HEK293 (cell line): ENCODE data around the gene AQR.

Source experiments
- CTCF ChIA-PET: fragments of 350-600 bp; formaldehyde crosslinking; extraction: SDS; loops from one replicate; lab custom pipeline; 2021; ENCODE audit warnings: antibody characterized with exemption; lab: Yijun Ruan, JAX
- POLR2A ChIA-PET: fragments of 300-600 bp; formaldehyde crosslinking; extraction: SDS; loops from one replicate; lab custom pipeline; 2020; ENCODE audit warnings: antibody characterized with exemption, inconsistent platforms; lab: Yijun Ruan, JAX
- H3K27ac ChIP-seq: fragments of 200-500 bp; sonication (Bioruptor generic); 2 replicates; pipeline ENCODE4 v1.5.1; 2014; ENCODE audit warnings: low read depth, low read length, control low read depth, inconsistent platforms; ENCODE audit errors: extremely low read depth
- H3K36me3 ChIP-seq, 2 experiments: fragments of 200-500 bp in 1 of 2; sonication (Bioruptor generic) in 1 of 2; 1 replicate in 1 of 2; 2 replicates in 1 of 2; pipeline ENCODE4 v1.5.1; 2014 to 2017; ENCODE audit warnings: inconsistent platforms in 2 of 2, low read length in 2 of 2; ENCODE audit not compliant: control insufficient read depth in 2 of 2, insufficient read depth in 1 of 2
- H3K4me1 ChIP-seq: fragments of 200-500 bp; sonication (Bioruptor generic); 2 replicates; pipeline ENCODE4 v1.5.1; 2014; ENCODE audit warnings: mild to moderate bottlenecking, low read length, inconsistent platforms; ENCODE audit not compliant: control insufficient read depth, insufficient read depth
- H3K4me3 ChIP-seq: 2 replicates; pipeline ENCODE4 v1.5.1; 2011; ENCODE audit warnings: low read depth, mild to moderate bottlenecking, control low read depth, low read length, moderate library complexity
- H3K9me3 ChIP-seq: fragments of 200-500 bp; sonication (Bioruptor generic); 2 replicates; pipeline ENCODE4 v1.5.1; 2014; ENCODE audit warnings: low read depth, low read length, inconsistent platforms; ENCODE audit not compliant: control insufficient read depth, insufficient read depth
- KLF1 ChIP-seq: fragments of 450-650 bp; formaldehyde crosslinking; IDR thresholded peaks from 2 replicates; pipeline ENCODE4 v1.5.1; 2016; ENCODE audit warnings: missing biosample characterization, missing genetic modification characterization
- KLF8 ChIP-seq: fragments of 450-650 bp; formaldehyde crosslinking; IDR thresholded peaks from 2 replicates; pipeline ENCODE4 v1.5.1; 2016; ENCODE audit warnings: missing biosample characterization, missing genetic modification characterization
- MZF1 ChIP-seq: fragments of 450-650 bp; formaldehyde crosslinking; IDR thresholded peaks from 2 replicates; pipeline ENCODE4 v1.5.1; 2017; ENCODE audit warnings: missing biosample characterization, missing genetic modification characterization, borderline replicate concordance
- SP2 ChIP-seq: fragments of 450-650 bp; formaldehyde crosslinking; IDR thresholded peaks from 2 replicates; pipeline ENCODE4 v1.5.1; 2016; ENCODE audit warnings: missing biosample characterization, missing genetic modification characterization
- SP3 ChIP-seq: fragments of 450-650 bp; formaldehyde crosslinking; IDR thresholded peaks from 2 replicates; pipeline ENCODE4 v1.5.1; 2016; ENCODE audit warnings: missing biosample characterization, missing genetic modification characterization
- SP7 ChIP-seq: fragments of 450-650 bp; formaldehyde crosslinking; IDR thresholded peaks from 2 replicates; pipeline ENCODE4 v1.5.1; 2016; ENCODE audit warnings: missing biosample characterization, missing genetic modification characterization
- ZBTB17 ChIP-seq: fragments of 450-650 bp; formaldehyde crosslinking; IDR thresholded peaks from 2 replicates; pipeline ENCODE4 v1.5.1; 2016; ENCODE audit warnings: missing biosample characterization, missing genetic modification characterization
- ZBTB26 ChIP-seq: fragments of 450-650 bp; formaldehyde crosslinking; optimal IDR thresholded peaks from 2 replicates; pipeline ENCODE3; 2016; ENCODE audit warnings: missing biosample characterization, mild to moderate bottlenecking, missing genetic modification characterization
- ZBTB44 ChIP-seq: fragments of 450-650 bp; IDR thresholded peaks from 2 replicates; pipeline ENCODE4 v1.5.1; 2018; ENCODE audit warnings: missing biosample characterization, mild to moderate bottlenecking, missing genetic modification characterization
- ZNF10 ChIP-seq: fragments of 450-650 bp; formaldehyde crosslinking; IDR thresholded peaks from 2 replicates; pipeline ENCODE4 v1.5.1; 2017; ENCODE audit warnings: missing biosample characterization, missing genetic modification characterization
- ZNF140 ChIP-seq: fragments of 450-650 bp; formaldehyde crosslinking; IDR thresholded peaks from 2 replicates; pipeline ENCODE4 v1.5.1; 2016; ENCODE audit warnings: missing biosample characterization, missing genetic modification characterization
- ZNF155 ChIP-seq: fragments of 450-650 bp; formaldehyde crosslinking; IDR thresholded peaks from 2 replicates; pipeline ENCODE4 v1.5.1; 2016; ENCODE audit warnings: missing biosample characterization, missing genetic modification characterization
- ZNF2 ChIP-seq: fragments of 450-650 bp; formaldehyde crosslinking; IDR thresholded peaks from 2 replicates; pipeline ENCODE4 v1.5.1; 2016; ENCODE audit warnings: missing biosample characterization, missing genetic modification characterization
- ZNF211 ChIP-seq: fragments of 450-650 bp; formaldehyde crosslinking; IDR thresholded peaks from 2 replicates; pipeline ENCODE4 v1.5.1; 2016; ENCODE audit warnings: low read depth, missing biosample characterization, missing genetic modification characterization
- ZNF350 ChIP-seq: fragments of 450-650 bp; formaldehyde crosslinking; IDR thresholded peaks from 2 replicates; pipeline ENCODE4 v1.5.0; 2017; ENCODE audit warnings: missing biosample characterization, mild to moderate bottlenecking, missing genetic modification characterization
- ZNF394 ChIP-seq: fragments of 450-650 bp; formaldehyde crosslinking; IDR thresholded peaks from 2 replicates; pipeline ENCODE4 v1.5.1; 2016; ENCODE audit warnings: missing biosample characterization, missing genetic modification characterization, mild to moderate bottlenecking, moderate library complexity, borderline replicate concordance
- ZNF518A ChIP-seq: fragments of 450-650 bp; formaldehyde crosslinking; conservative IDR thresholded peaks from 2 replicates; pipeline ENCODE4 v1.5.1; 2016; ENCODE audit warnings: low read depth, missing biosample characterization, missing genetic modification characterization
- ZNF561 ChIP-seq: fragments of 450-650 bp; IDR thresholded peaks from 2 replicates; pipeline ENCODE4 v1.5.1; 2018; ENCODE audit warnings: missing biosample characterization, missing genetic modification characterization, borderline replicate concordance
- ZNF600 ChIP-seq: fragments of 450-650 bp; formaldehyde crosslinking; IDR thresholded peaks from 2 replicates; pipeline ENCODE4 v1.5.1; 2016; ENCODE audit warnings: missing biosample characterization, missing genetic modification characterization
- ZNF610 ChIP-seq: fragments of 450-650 bp; formaldehyde crosslinking; IDR thresholded peaks from 2 replicates; pipeline ENCODE4 v1.5.1; 2016; ENCODE audit warnings: missing biosample characterization, missing genetic modification characterization, borderline replicate concordance
- ZNF623 ChIP-seq: fragments of 450-650 bp; formaldehyde crosslinking; IDR thresholded peaks from 2 replicates; pipeline ENCODE4 v1.5.1; 2016; ENCODE audit warnings: missing biosample characterization, missing genetic modification characterization
- ZNF629 ChIP-seq: fragments of 450-650 bp; formaldehyde crosslinking; IDR thresholded peaks from 2 replicates; pipeline ENCODE4 v1.5.1; 2017; ENCODE audit warnings: missing biosample characterization, missing genetic modification characterization
- ZNF654 ChIP-seq: fragments of 450-650 bp; formaldehyde crosslinking; IDR thresholded peaks from 2 replicates; pipeline ENCODE4 v1.5.1; 2016; ENCODE audit warnings: low read depth, missing biosample characterization, missing genetic modification characterization
- ZNF747 ChIP-seq: fragments of 450-650 bp; formaldehyde crosslinking; IDR thresholded peaks from 2 replicates; pipeline ENCODE4 v1.5.1; 2016; ENCODE audit warnings: missing biosample characterization, missing genetic modification characterization
- ZNF76 ChIP-seq: fragments of 450-650 bp; formaldehyde crosslinking; IDR thresholded peaks from 2 replicates; pipeline ENCODE4; 2016; ENCODE audit warnings: low read depth, missing biosample characterization, missing genetic modification characterization, borderline replicate concordance
- ZNF843 ChIP-seq: fragments of 450-650 bp; formaldehyde crosslinking; IDR thresholded peaks from 2 replicates; pipeline ENCODE4 v1.5.1; 2016; ENCODE audit warnings: missing biosample characterization, missing genetic modification characterization
- ZSCAN30 ChIP-seq: fragments of 450-650 bp; IDR thresholded peaks from 2 replicates; pipeline ENCODE4 v1.5.1; 2018; ENCODE audit warnings: missing biosample characterization, mild to moderate bottlenecking, missing genetic modification characterization, moderate library complexity
- TF ChIP-seq, protein P1 (sequence below): fragments of 450-650 bp; formaldehyde crosslinking; IDR thresholded peaks from 2 replicates; pipeline ENCODE4 v1.5.1; 2016; ENCODE audit warnings: missing biosample characterization, missing genetic modification characterization

AQR gene

DNA sequence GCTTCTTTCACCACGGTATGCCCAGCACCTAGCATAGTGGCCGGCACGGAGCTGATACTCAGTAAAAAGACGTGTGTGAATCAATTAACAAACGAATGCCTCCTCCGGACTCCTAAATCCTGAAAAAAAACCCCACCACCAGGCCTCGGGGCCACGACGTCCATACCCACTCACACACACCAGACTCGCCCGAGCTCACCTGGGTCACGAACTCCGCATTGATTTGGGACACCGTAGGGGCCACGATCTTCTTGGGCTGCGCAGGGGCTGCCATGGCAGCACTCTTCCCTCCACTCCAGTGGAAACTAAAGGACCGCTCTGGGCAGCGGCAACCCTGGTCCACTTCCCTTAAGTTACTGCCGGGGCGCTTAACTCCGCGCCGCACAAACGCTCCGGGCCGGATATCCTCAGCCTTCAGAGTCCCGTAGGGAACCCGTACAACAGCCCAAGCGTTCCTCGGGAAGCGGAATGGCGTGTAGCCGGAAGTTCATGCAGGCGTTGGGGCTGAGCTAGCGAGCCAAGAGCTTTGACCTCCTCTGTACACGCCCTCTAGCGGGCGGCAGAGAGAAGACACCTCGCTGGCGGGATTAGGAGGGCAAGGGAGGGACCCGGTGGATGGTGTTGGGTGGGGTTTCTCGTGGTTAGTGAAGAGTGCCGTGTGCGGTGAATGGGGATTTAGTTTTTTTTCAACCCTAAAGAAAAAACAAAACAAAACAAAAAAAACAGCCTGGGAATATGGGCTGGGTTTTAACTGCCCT lies at the start of gene AQR:
TSS of gene AQR (minus strand) at position 403 of the 758 bp plus-strand sequence. CDS start at position 274, 129 bp downstream.
- H3K36me3 ChIP-seq = peaks cover 0 to 4% of the 10 kb centered on the region in 2 experiments; a peak in 1 of 3 replicates
- H3K4me3 ChIP-seq = peak within 1 kb of the TSS; percentile 97
- H3K9me3 ChIP-seq = no peaks in the 10 kb centered on the region
- H3K27ac ChIP-seq = peak within 1 kb of the TSS; percentile 10
- no peaks in the 10 kb centered on the region for H3K4me1 ChIP-seq
- POLR2A ChIA-PET = interaction anchor here (0.6 to 3.1 kb wide), 10 partner anchors 11 to 1769 kb away, joined by 3 to 51 read pairs (median 5); partner anchors contain the start of gene ZNF770
- CTCF ChIA-PET = interaction anchor here (0.6 to 1.1 kb wide), 4 partner anchors 16 to 1944 kb away, joined by 3 read pairs; partner anchors contain the start of gene ZNF770
- TF ChIP-seq ZBTB44 (tag by site-specific recombination) (no peak), KLF1 (tag by site-specific recombination) (peak; percentile 30; the same call in 1 of the 2 replicates), ZNF350 (tag by site-specific recombination) (no peak), ZNF654 (tag by site-specific recombination) (peak; percentile 34; the same call in 1 of the 2 replicates), ZBTB26 (peak; percentile 23), ZNF843 (0 out of 2 replicates have a peak, but pooled peaks have one; percentile 37), ZNF600 (0 out of 2 replicates have a peak, but pooled peaks have one; percentile 10), SP2 (tag by site-specific recombination) (peak; percentile 65), SP3 (tag by site-specific recombination) (peak; percentile 43; the same call in 1 of the 2 replicates), ZBTB17 (tag by site-specific recombination) (peak; percentile 64; the same call in 1 of the 2 replicates), ZNF140 (tag by site-specific recombination) (peak; percentile 22; the same call in 1 of the 2 replicates), ZNF394 (tag by site-specific recombination) (0 out of 2 replicates have a peak, but pooled peaks have one; percentile 29), SP7 (tag by site-specific recombination) (peak; percentile 64), ZNF2 (0 out of 2 replicates have a peak, but pooled peaks have one; percentile 43), ZNF629 (tag by site-specific recombination) (peak; percentile 54), ZSCAN30 (tag by site-specific recombination) (0 out of 2 replicates have a peak, but pooled peaks have one; percentile 28), ZNF747 (tag by site-specific recombination) (no peak), KLF8 (tag by site-specific recombination) (0 out of 2 replicates have a peak, but pooled peaks have one; percentile 58), ZNF211 (no peak), ZNF10 (tag by site-specific recombination) (no peak), MZF1 (peak; percentile 84; the same call in 1 of the 2 replicates), ZNF76 (peak; percentile 51; the same call in 1 of the 2 replicates), ZNF561 (tag by site-specific recombination) (peak; percentile 30; the same call in 1 of the 2 replicates), ZNF623 (peak; percentile 14; the same call in 1 of the 2 replicates), ZNF518A (tag by site-specific recombination) (peak; percentile 97), ZNF610 (peak; percentile 71; the same call in 1 of the 2 replicates), ZNF155 (tag by site-specific recombination) (no peak)
- TF ChIP-seq, protein P1, sequence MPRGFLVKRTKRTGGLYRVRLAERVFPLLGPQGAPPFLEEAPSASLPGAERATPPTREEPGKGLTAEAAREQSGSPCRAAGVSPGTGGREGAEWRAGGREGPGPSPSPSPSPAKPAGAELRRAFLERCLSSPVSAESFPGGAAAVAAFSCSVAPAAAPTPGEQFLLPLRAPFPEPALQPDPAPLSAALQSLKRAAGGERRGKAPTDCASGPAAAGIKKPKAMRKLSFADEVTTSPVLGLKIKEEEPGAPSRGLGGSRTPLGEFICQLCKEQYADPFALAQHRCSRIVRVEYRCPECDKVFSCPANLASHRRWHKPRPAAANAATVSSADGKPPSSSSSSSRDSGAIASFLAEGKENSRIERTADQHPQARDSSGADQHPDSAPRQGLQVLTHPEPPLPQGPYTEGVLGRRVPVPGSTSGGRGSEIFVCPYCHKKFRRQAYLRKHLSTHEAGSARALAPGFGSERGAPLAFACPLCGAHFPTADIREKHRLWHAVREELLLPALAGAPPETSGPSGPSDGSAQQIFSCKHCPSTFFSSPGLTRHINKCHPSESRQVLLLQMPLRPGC (tag by site-specific recombination) = no peak
